Measurements from ENCODE around the gene IL17RE. TPM values are rescaled to one million over a fixed set of nuclear protein-coding genes. Genes with fewer than 3 reads are reported as not detected.

IL17RE gene
- total and polyA plus RNA-seq, 9 of the 15 experiments (the other 6 are each of a cell fraction or from before 2014, with no cell fraction given): 0.32 to 1.9 (median 0.51) TPM; not detected in 4

DNA sequence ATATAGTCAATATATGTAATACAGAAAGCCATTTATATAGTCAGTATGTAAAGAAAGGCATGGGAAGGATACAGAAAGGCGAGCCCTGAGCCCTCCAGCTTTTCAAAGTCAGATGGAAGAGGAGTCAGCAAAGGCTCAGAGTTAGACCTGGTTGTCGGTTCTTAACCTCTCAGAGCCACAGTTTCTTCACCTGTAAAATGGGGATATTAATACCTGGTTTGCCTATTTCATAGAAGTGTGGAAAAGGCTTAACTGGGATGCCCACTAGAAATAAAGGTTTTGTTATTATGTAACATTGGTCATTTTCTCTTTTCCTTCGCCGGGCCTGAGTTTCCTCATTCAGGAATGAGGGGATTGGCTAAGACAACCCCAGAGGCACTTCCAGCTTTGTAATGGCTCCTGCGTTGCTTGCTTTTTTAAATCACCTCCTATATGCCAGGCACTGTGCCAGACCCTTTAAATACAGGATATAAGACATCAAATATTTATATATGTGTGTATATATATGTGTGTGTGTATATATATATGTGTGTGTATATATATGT is 33.4 kb downstream of the IL17RE start:
- WGBS (ENCODE audit: insufficient coverage, low coverage, missing lambda C conversion rate): 89% methylated on average over 5 of the region's 5 CpGs
- CTCF ChIA-PET (ENCODE audit: low intra/inter-chr PET ratio): no interaction called here
- intact Hi-C loops (cut with micrococcal nuclease): loop anchor here (10.0 kb wide), 1 partner anchor 289 kb away; no protein-coding TSS in a partner anchor

DNA sequence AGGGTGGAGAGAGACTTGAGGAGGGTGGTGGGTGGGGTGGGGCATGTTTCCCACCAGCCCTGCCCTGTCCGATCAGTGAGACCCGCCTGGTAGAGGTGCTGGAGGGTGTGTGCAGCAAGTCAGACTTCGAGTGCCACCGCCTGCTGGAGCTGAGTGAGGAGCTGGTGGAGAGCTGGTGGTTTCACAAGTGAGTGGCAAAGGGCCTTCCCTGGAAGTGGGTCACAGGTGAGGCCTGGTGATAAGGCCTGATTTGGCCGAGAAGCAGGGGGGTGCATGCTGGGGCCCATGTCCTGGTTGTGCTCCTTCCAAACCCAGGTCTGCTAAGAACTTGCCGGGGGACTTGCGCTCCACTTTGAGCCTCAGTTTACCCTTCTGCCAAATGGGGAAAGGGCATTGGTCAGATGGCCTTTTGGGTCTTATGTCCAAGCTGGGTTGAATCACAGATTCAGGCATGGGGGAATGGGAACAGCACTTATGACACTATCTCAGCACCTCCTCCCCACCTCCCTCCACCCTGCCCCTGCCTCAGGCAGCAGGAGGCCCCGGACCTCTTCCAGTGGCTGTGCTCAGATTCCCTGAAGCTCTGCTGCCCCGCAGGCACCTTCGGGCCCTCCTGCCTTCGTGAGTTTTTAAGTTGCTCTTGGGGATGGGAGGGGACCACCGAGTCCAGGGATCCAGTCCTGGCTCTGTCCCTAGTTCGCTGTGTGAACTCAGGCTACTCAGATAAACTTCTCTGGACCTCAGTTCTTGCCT is 35.0 kb downstream of the IL17RE start:
- intact Hi-C loops (cut with micrococcal nuclease) (loop anchor here (10.0 kb wide), 1 partner anchor 287 kb away; no protein-coding TSS in a partner anchor), in situ Hi-C loops (cut with MboI) (no loop called here)
- Histone ChIP-seq H2AFZ (ENCODE audit: low read depth, low read length) (no peak overlapping the region), H3K79me2 (ENCODE audit: control insufficient read depth, insufficient read depth, low read length) (peaks cover 20% of the 10 kb centered on the region), H3K9me1 (ENCODE audit: control insufficient read depth, insufficient read depth, low read length) (no peaks in the 10 kb centered on the region), H3K27me3 (ENCODE audit: control insufficient read depth in 2 of 2, insufficient read depth in 2 of 2, low read length in 2 of 2) (no peaks in the 10 kb centered on the region), H3K9me3 (replicated peaks; ENCODE audit: control insufficient read depth, insufficient read depth, low read depth, low read length) (0 out of 2 replicates have a peak, but pooled peaks cover 3% of the 10 kb centered on the region), H3K4me1 (replicated peaks in 1 of 2; ENCODE audit: control insufficient read depth in 2 of 2, insufficient read depth in 2 of 2, low read length in 2 of 2) (peaks cover 11 to 36% of the 10 kb centered on the region in 2 experiments; a peak in 4 of 5 replicates), H3K27ac (ENCODE audit: extremely low read depth, low read depth, low read length) (no peak overlapping the region), H3K4me2 (ENCODE audit: insufficient read depth, low read length) (no peak overlapping the region), H4K20me1 (replicated peaks; ENCODE audit: control insufficient read depth, insufficient read depth, low read length) (no peaks in the 10 kb centered on the region), H3K4me3 (no peak overlapping the region), H3K36me3 (ENCODE audit: control insufficient read depth, insufficient read depth, low read length) (peaks cover 40% of the 10 kb centered on the region), H3K9ac (ENCODE audit: insufficient read depth in 1 of 2, low read depth in 2 of 2, low read length in 2 of 2) (peak overlapping the region in 1 of 2 experiments; percentile 76; a peak in 2 of 4 replicates)
- 84% methylated on average over 13 of the region's 13 CpGs for WGBS (ENCODE audit: insufficient coverage, low coverage, missing lambda C conversion rate)
- no peak for ATAC-seq
- CTCF ChIA-PET (ENCODE audit: low intra/inter-chr PET ratio): no interaction called here
- DNase-seq (ENCODE audit: extremely low read depth in 1 of 4, low spot score in 3 of 4): no peak
- BruUV-seq (replicated peaks): no TSS peak
- no peak for FAIRE-seq
- POLR2A ChIA-PET: interaction anchor here (0.7 kb wide), 1 partner anchor 94 kb away, joined by 3 read pairs; no protein-coding TSS in a partner anchor
- TF ChIP-seq ZC3H8 (IDR thresholded peaks at IDR 0.05) (no peak), ZNF311 (CRISPR knock-in tag; IDR thresholded peaks at IDR 0.05) (no peak), POLR2AphosphoS2 (IDR thresholded peaks at IDR 0.05; ENCODE audit: low read length) (no peak), MAFK (IDR thresholded peaks at IDR 0.05; ENCODE audit: low read length) (no peak), GATA2 (CRISPR knock-in tag; IDR thresholded peaks at IDR 0.05) (no peak), CBFA2T3 (IDR thresholded peaks at IDR 0.05) (peak; percentile 10; the same call in 1 of the 2 replicates), CREBBP (IDR thresholded peaks at IDR 0.05; ENCODE audit: low read depth, low read length) (no peak), KLF13 (tag; IDR thresholded peaks at IDR 0.05; ENCODE audit: borderline replicate concordance, low read depth) (no peak), POLR2AphosphoS5 (IDR thresholded peaks at IDR 0.05; ENCODE audit: control insufficient read depth, insufficient read depth, low read depth, low read length) (no peak), TEAD4 (IDR thresholded peaks at IDR 0.05; ENCODE audit: low read length) (no peak), TEAD4 (CRISPR knock-in tag; IDR thresholded peaks at IDR 0.05; ENCODE audit: borderline replicate concordance) (0 out of 2 replicates have a peak, but pooled peaks have one; percentile 32), SREBF2 (CRISPR knock-in tag; IDR thresholded peaks at IDR 0.05) (no peak), TCF7L2 (IDR thresholded peaks at IDR 0.05; ENCODE audit: low read depth, low read length) (no peak), RFX7 (CRISPR knock-in tag; IDR thresholded peaks at IDR 0.05) (no peak), ZNF165 (CRISPR knock-in tag; IDR thresholded peaks at IDR 0.05; ENCODE audit: borderline replicate concordance) (no peak)

More for the DNA sequence above, 33.4 kb downstream of the IL17RE start:
- POLR2A ChIA-PET: interaction anchor here (0.6 to 3.4 kb wide), 6 partner anchors 8 to 41 kb away, joined by 3 to 15 read pairs (median 4); no protein-coding TSS in a partner anchor
- no peak overlapping the region for H3K4me3 ChIP-seq
- no TSS peak for BruUV-seq (replicated peaks)
- H3K4me2 ChIP-seq (ENCODE audit: insufficient read depth, low read length): no peak overlapping the region
- peaks cover 20% of the 10 kb centered on the region for H3K79me2 ChIP-seq (ENCODE audit: control insufficient read depth, insufficient read depth, low read length)
- H3K4me1 ChIP-seq (replicated peaks in 1 of 2; ENCODE audit: control insufficient read depth in 2 of 2, insufficient read depth in 2 of 2, low read length in 2 of 2): peaks cover 11 to 42% of the 10 kb centered on the region in 2 experiments; a peak in 4 of 5 replicates
- H3K9ac ChIP-seq (ENCODE audit: insufficient read depth in 1 of 2, low read depth in 2 of 2, low read length in 2 of 2): no peak overlapping the region; a peak in 1 of 4 replicates
- H3K9me3 ChIP-seq (replicated peaks; ENCODE audit: control insufficient read depth, insufficient read depth, low read depth, low read length): 0 out of 2 replicates have a peak, but pooled peaks cover 3% of the 10 kb centered on the region
- no peak overlapping the region for H3K27ac ChIP-seq (ENCODE audit: extremely low read depth, low read depth, low read length)
- TF ChIP-seq BCOR (IDR thresholded peaks at IDR 0.05) (peak; percentile 58), ZBED1 (IDR thresholded peaks at IDR 0.05) (no peak), ZNF121 (CRISPR knock-in tag; conservative IDR thresholded peaks at IDR 0.05) (no peak), DACH1 (IDR thresholded peaks at IDR 0.05; ENCODE audit: partially characterized antibody) (no peak), HDGF (IDR thresholded peaks at IDR 0.05) (no peak), RBM25 (IDR thresholded peaks at IDR 0.05; ENCODE audit: low read depth, low read length, severe bottlenecking) (peak; percentile 82), HMG20B (CRISPR knock-in tag; IDR thresholded peaks at IDR 0.05) (no peak)
- DNase-seq (ENCODE audit: extremely low read depth in 1 of 4, low spot score in 3 of 4) (no peak), FAIRE-seq (no peak), ATAC-seq (no peak)
- in situ Hi-C loops (cut with MboI): no loop called here
- no peak overlapping the region for H2AFZ ChIP-seq (ENCODE audit: low read depth, low read length)
- peaks cover 33% of the 10 kb centered on the region for H3K36me3 ChIP-seq (ENCODE audit: control insufficient read depth, insufficient read depth, low read length)
- H4K20me1 ChIP-seq (replicated peaks; ENCODE audit: control insufficient read depth, insufficient read depth, low read length): no peaks in the 10 kb centered on the region
- H3K9me1 ChIP-seq (ENCODE audit: control insufficient read depth, insufficient read depth, low read length): no peaks in the 10 kb centered on the region
- no peaks in the 10 kb centered on the region for H3K27me3 ChIP-seq (ENCODE audit: control insufficient read depth in 2 of 2, insufficient read depth in 2 of 2, low read length in 2 of 2)

Measured in K562 (cell line).